ENCODE results near the gene CD83.

CD83 gene

GRCh38 chr6:14092316-14092715 is 25.3 kb upstream of the CD83 start:
- DNase-seq = no peak

- no peak for DNase-seq
These were observed 24.5 kb upstream of the CD83 start for GRCh38 chr6:14092838-14093789.

- no peak for DNase-seq
These were observed 22.9 kb upstream of the CD83 start for GRCh38 chr6:14094721-14095120.

- no peak for DNase-seq
These were observed 22.1 kb upstream of the CD83 start for GRCh38 chr6:14095437-14095836.

GRCh38 chr6:14100138-14100537 is 17.4 kb upstream of the CD83 start:
- DNase-seq = no peak

GRCh38 chr6:14100966-14101365 is 16.6 kb upstream of the CD83 start:
- DNase-seq = no peak

- no peak for DNase-seq
These were observed 15.2 kb upstream of the CD83 start for GRCh38 chr6:14102383-14102782.

GRCh38 chr6:14105547-14105946 is 12.0 kb upstream of the CD83 start:
- DNase-seq = no peak

GRCh38 chr6:14107000-14107399 is 10.6 kb upstream of the CD83 start:
- no peak for DNase-seq

GRCh38 chr6:14107711-14108494 is 9.7 kb upstream of the CD83 start:
- no peak for DNase-seq

GRCh38 chr6:14108571-14109410 is 8.8 kb upstream of the CD83 start:
- no peak for DNase-seq

GRCh38 chr6:14109411-14109826 is 8.2 kb upstream of the CD83 start:
- DNase-seq = no peak

- no peak for DNase-seq
These were observed 7.4 kb upstream of the CD83 start for GRCh38 chr6:14110001-14110818.

GRCh38 chr6:14113976-14114375 is 3.6 kb upstream of the CD83 start:
- DNase-seq = no peak

- no peak for DNase-seq
These were observed 493 bp downstream of the CD83 start for GRCh38 chr6:14118091-14118439.

GRCh38 chr6:14118446-14118845 is 874 bp downstream of the CD83 start:
- DNase-seq = no peak

- no peak for DNase-seq
These were observed 2.2 kb downstream of the CD83 start for GRCh38 chr6:14119784-14120183.

GRCh38 chr6:14120546-14120945 is 3.0 kb downstream of the CD83 start:
- DNase-seq = no peak

GRCh38 chr6:14121936-14122344 is 4.4 kb downstream of the CD83 start:
- DNase-seq = no peak

- DNase-seq = no peak
These were observed 6.0 kb downstream of the CD83 start for GRCh38 chr6:14123386-14124111.

GRCh38 chr6:14125346-14125745 is 7.8 kb downstream of the CD83 start:
- DNase-seq = no peak

- no peak for DNase-seq
These were observed 8.6 kb downstream of the CD83 start for GRCh38 chr6:14126191-14126590.
